IPS-15b (cell line): ENCODE measurements around the gene TMEM59L.
"Not testable (repeated sequence)": the region's sequence is repeated elsewhere in the genome, so short reads cannot be mapped to it uniquely, and the experiment has no call there.

Experiments used
- H3K27me3 ChIP-seq: one replicate; pipeline ENCODE4 v1.6.1; 2013; ENCODE audit warnings: low read length; ENCODE audit not compliant: control insufficient read depth, insufficient read depth
- H3K36me3 ChIP-seq: one replicate; pipeline ENCODE4 v1.6.1; 2013; ENCODE audit warnings: low read length; ENCODE audit not compliant: control insufficient read depth, insufficient read depth
- H3K4me1 ChIP-seq: one replicate; pipeline ENCODE4 v1.6.1; 2013; ENCODE audit warnings: mild to moderate bottlenecking, low read length; ENCODE audit not compliant: control insufficient read depth, insufficient read depth
- H3K4me3 ChIP-seq: one replicate; pipeline ENCODE4 v1.5.1; 2013; ENCODE audit warnings: low read depth, low read length
- H3K9ac ChIP-seq: one replicate; pipeline ENCODE4 v1.6.1; 2013; ENCODE audit warnings: low read depth, mild to moderate bottlenecking, low read length
- H3K9me3 ChIP-seq: one replicate; pipeline ENCODE4 v1.6.1; 2013; ENCODE audit warnings: mild to moderate bottlenecking, low read length; ENCODE audit not compliant: control insufficient read depth, insufficient read depth

Gene TMEM59L

GRCh38 chr19:18588611-18589379 lies 23.9 kb upstream of the TMEM59L start, which contains the start of gene REX1BD:
TSS of gene REX1BD (plus strand) at chr19:18588798. CDS start at chr19:18588802, 4 bp downstream.
- no peaks in the 10 kb centered on the region for H3K9me3 ChIP-seq
- peaks cover 5% of the 10 kb centered on the region for H3K36me3 ChIP-seq
- no peaks in the 10 kb centered on the region for H3K27me3 ChIP-seq
- H3K4me3 ChIP-seq = peak within 1 kb of the TSS; percentile 98
- peaks cover 13% of the 10 kb centered on the region for H3K4me1 ChIP-seq
- H3K9ac ChIP-seq = peak within 1 kb of the TSS; percentile 83

- Histone ChIP-seq H3K4me3 (peak overlapping the region; percentile 98), H3K36me3 (peaks cover 5% of the 10 kb centered on the region), H3K9me3 (no peaks in the 10 kb centered on the region), H3K27me3 (no peaks in the 10 kb centered on the region), H3K4me1 (peaks cover 13% of the 10 kb centered on the region), H3K9ac (peak overlapping the region; percentile 83)
Measured at GRCh38 chr19:18589380-18590272, 23.0 kb upstream of the TMEM59L start.

- Histone ChIP-seq H3K36me3 (peaks cover 5% of the 10 kb centered on the region), H3K9ac (peak overlapping the region; percentile 61), H3K27me3 (no peaks in the 10 kb centered on the region), H3K4me1 (peaks cover 20% of the 10 kb centered on the region), H3K4me3 (peak overlapping the region; percentile 98), H3K9me3 (no peaks in the 10 kb centered on the region)
Measured at GRCh38 chr19:18590273-18591272, 22.1 kb upstream of the TMEM59L start.

- peaks cover 22% of the 10 kb centered on the region for H3K4me1 ChIP-seq
- peaks cover 5% of the 10 kb centered on the region for H3K36me3 ChIP-seq
- no peak overlapping the region for H3K9ac ChIP-seq
- no peaks in the 10 kb centered on the region for H3K27me3 ChIP-seq
- no peak overlapping the region for H3K4me3 ChIP-seq
- H3K9me3 ChIP-seq = no peaks in the 10 kb centered on the region
Measured at GRCh38 chr19:18591735-18592385, 20.8 kb upstream of the TMEM59L start.

GRCh38 chr19:18592732-18593131 lies 19.9 kb upstream of the TMEM59L start:
- not testable (repeated sequence) for H3K4me3 ChIP-seq, H3K9ac ChIP-seq, H3K9me3 ChIP-seq, H3K27me3 ChIP-seq, H3K36me3 ChIP-seq
- peaks cover 22% of the 10 kb centered on the region for H3K4me1 ChIP-seq

GRCh38 chr19:18593367-18594095 lies 19.1 kb upstream of the TMEM59L start:
- Histone ChIP-seq H3K9ac (peak overlapping the region; percentile 73), H3K4me1 (peaks cover 20% of the 10 kb centered on the region), H3K4me3 (peak overlapping the region; percentile 59)

GRCh38 chr19:18594096-18594823 lies 18.4 kb upstream of the TMEM59L start:
- Histone ChIP-seq H3K36me3 (peaks cover 5% of the 10 kb centered on the region), H3K9me3 (no peaks in the 10 kb centered on the region), H3K4me1 (peaks cover 20% of the 10 kb centered on the region), H3K27me3 (no peaks in the 10 kb centered on the region), H3K4me3 (peak overlapping the region; percentile 18), H3K9ac (no peak overlapping the region)

More at GRCh38 chr19:18593367-18594095, 19.1 kb upstream of the TMEM59L start:
- Histone ChIP-seq H3K27me3 (no peaks in the 10 kb centered on the region), H3K36me3 (peaks cover 5% of the 10 kb centered on the region), H3K9me3 (no peaks in the 10 kb centered on the region)

- Histone ChIP-seq H3K4me3 (peak overlapping the region; percentile 18), H3K4me1 (peaks cover 20% of the 10 kb centered on the region), H3K36me3 (peaks cover 5% of the 10 kb centered on the region), H3K9ac (no peak overlapping the region), H3K27me3 (no peaks in the 10 kb centered on the region), H3K9me3 (no peaks in the 10 kb centered on the region)
Measured at GRCh38 chr19:18594824-18595373, 17.8 kb upstream of the TMEM59L start.

- Histone ChIP-seq H3K4me3 (no peak overlapping the region), H3K9me3 (no peaks in the 10 kb centered on the region), H3K36me3 (peaks cover 5% of the 10 kb centered on the region), H3K4me1 (peaks cover 20% of the 10 kb centered on the region), H3K9ac (no peak overlapping the region), H3K27me3 (no peaks in the 10 kb centered on the region)
Measured at GRCh38 chr19:18595475-18595874, 17.2 kb upstream of the TMEM59L start.
